Ovary (tissue), 3 donors: ENCODE results near the gene ST6GAL1.

ENCODE experiments used
- POLR2A ChIP-seq: fragments of 450-650 bp; IDR thresholded peaks from one replicate; pipeline ENCODE4 v1.6.1; 2017; ENCODE audit warnings: antibody characterized with exemption, mild to moderate bottlenecking, moderate library complexity
- TF ChIP-seq, protein P1 (sequence below), 3 donors: fragments of 450-650 bp in 2 of 3; fragments of 200-600 bp in 1 of 3; IDR thresholded peaks; one replicate each; pipeline versions ENCODE4 v1.5.1 to v1.8.0; 2016 to 2022; ENCODE audit warnings: antibody characterized with exemption in 3 of 3, mild to moderate bottlenecking in 1 of 3
- donor health status: DM: no; HTN: no; CAD: no.

DNA sequence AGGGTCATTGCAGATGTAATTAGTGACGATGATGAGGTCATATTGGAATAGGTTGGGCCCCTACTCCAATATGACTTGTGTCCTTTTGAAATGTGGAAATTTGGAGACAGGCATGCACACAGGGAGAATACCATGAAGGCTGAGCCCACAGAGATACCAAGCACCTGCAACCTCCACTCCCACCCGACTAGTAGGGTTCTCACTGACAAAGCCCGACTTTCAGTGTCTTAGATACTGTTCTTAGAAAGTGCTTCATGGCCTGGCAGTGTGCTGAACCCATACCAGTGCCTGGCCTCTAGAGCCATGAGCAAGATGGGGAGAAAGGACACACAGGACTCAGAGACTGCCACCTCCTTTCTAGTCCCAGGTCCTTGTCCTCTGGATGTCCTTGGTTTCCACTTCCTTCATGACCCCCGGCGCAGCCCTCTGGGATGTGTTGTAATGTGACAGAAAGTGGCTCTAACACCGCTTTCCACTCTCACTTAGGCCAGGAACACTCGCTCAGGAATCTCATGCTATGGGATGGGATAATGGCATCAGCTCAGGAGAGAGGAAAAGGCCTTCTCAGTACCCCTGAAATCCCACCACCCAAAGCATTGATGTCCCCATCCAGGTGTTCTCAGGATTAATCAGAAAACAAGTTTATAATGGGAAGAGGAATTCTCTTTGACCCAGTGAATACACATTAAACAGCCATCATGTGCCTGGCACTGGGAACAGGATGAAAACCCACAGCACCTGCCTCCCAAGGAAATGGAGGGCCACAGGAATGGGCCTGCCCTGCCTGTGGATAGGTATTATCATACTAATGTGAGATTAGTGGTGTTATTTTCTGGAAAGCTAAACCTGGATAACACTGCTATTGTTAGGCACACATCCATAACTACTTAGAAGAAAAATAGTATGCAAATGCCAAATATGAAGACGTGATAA lies 149.0 kb downstream of the ST6GAL1 start:
- TF ChIP-seq, protein P1, sequence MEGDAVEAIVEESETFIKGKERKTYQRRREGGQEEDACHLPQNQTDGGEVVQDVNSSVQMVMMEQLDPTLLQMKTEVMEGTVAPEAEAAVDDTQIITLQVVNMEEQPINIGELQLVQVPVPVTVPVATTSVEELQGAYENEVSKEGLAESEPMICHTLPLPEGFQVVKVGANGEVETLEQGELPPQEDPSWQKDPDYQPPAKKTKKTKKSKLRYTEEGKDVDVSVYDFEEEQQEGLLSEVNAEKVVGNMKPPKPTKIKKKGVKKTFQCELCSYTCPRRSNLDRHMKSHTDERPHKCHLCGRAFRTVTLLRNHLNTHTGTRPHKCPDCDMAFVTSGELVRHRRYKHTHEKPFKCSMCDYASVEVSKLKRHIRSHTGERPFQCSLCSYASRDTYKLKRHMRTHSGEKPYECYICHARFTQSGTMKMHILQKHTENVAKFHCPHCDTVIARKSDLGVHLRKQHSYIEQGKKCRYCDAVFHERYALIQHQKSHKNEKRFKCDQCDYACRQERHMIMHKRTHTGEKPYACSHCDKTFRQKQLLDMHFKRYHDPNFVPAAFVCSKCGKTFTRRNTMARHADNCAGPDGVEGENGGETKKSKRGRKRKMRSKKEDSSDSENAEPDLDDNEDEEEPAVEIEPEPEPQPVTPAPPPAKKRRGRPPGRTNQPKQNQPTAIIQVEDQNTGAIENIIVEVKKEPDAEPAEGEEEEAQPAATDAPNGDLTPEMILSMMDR (IDR thresholded peaks at IDR 0.05): no peak
- no peak for TF ChIP-seq POLR2A
